GM13977 (cell line): ENCODE measurements around the gene GAGE12J.
"Not testable (repeated sequence)": the region's sequence is repeated elsewhere in the genome, so short reads cannot be mapped to it uniquely, and the experiment has no call there.

ENCODE experiments used
- DNase-seq: peaks from one replicate; pipeline ENCODE4 v3.0.0; 2012; ENCODE audit warnings: low spot score
- CTCF ChIP-seq: IDR thresholded peaks from 2 replicates; pipeline ENCODE4 v1.5.1; 2012; ENCODE audit warnings: mild to moderate bottlenecking, control low read depth; ENCODE audit not compliant: insufficient read depth; ENCODE audit errors: extremely low read depth, missing control alignments
- in situ Hi-C: fragments of 300-500 bp; cut with MboI; formaldehyde crosslinking; loops from one replicate; pipeline ENCODE4 v1.12.0; 2022; ENCODE audit warnings: low sequenced_read_pairs, low pct_unique_long_range_greater_than_20kb, mixed read lengths, inconsistent platforms; ENCODE audit not compliant: unreplicated experiment

The GAGE12J gene

GRCh38 chrX:49291615-49292337 is 30.1 kb upstream of the GAGE12J start:
- DNase-seq = peak; percentile 43
- TF ChIP-seq CTCF = peak; percentile 74
- in situ Hi-C loops = no loop called here

- no peak for DNase-seq
- TF ChIP-seq CTCF = no peak
- in situ Hi-C loops = no loop called here
These were observed 29.2 kb upstream of the GAGE12J start for GRCh38 chrX:49292400-49293362.

GRCh38 chrX:49299293-49299692 is 22.5 kb upstream of the GAGE12J start:
- in situ Hi-C loops = not testable (repeated sequence)

GRCh38 chrX:49300703-49301102 is 21.1 kb upstream of the GAGE12J start:
- DNase-seq = no peak
- in situ Hi-C loops = no loop called here
- TF ChIP-seq CTCF = no peak

More at GRCh38 chrX:49299293-49299692, 22.5 kb upstream of the GAGE12J start:
- DNase-seq = not testable (repeated sequence)

- no peak for TF ChIP-seq CTCF
- in situ Hi-C loops = no loop called here
- DNase-seq = no peak
These were observed 18.5 kb upstream of the GAGE12J start, which contains the start of gene GAGE10 for GRCh38 chrX:49303346-49303745. GAGE10 (plus strand) TSS chrX:49303646; CDS start chrX:49304860, 1,214 bp downstream.

GRCh38 chrX:49307775-49308174 is 14.1 kb upstream of the GAGE12J start:
- DNase-seq, in situ Hi-C loops: not testable (repeated sequence)

- in situ Hi-C loops = no loop called here
- DNase-seq = no peak
These were observed 13.1 kb upstream of the GAGE12J start for GRCh38 chrX:49308604-49309269.

More at GRCh38 chrX:49308604-49309269, 13.1 kb upstream of the GAGE12J start:
- TF ChIP-seq CTCF = no peak
